ENCODE data around the gene CCDC195.

GRCh38 chr2:224669449-224669848 is 46.7 kb downstream of the CCDC195 start:
- TF ChIP-seq CTCF (conservative IDR thresholded peaks at IDR 0.05 in 1 of 2, IDR thresholded peaks at IDR 0.05 in 1 of 2; ENCODE audit: extremely low read depth in 1 of 2, insufficient read depth in 1 of 2, low read depth in 1 of 2, low read length in 2 of 2) (no peak), EZH2 (IDR thresholded peaks at IDR 0.05; ENCODE audit: borderline replicate concordance, low read length) (no peak)

Measured in mammary epithelial cell (primary cell).